CD4-positive, alpha-beta T cell treated with Interleukin-12 subunit alpha and Interleukin-12 subunit beta, for 1 hour (primary cell): ENCODE data around the gene VEGFB.

Experiments used
- DNase-seq: peaks from one replicate; pipeline ENCODE4 v3.0.0-alpha.2; 2020

Gene VEGFB, protein sequence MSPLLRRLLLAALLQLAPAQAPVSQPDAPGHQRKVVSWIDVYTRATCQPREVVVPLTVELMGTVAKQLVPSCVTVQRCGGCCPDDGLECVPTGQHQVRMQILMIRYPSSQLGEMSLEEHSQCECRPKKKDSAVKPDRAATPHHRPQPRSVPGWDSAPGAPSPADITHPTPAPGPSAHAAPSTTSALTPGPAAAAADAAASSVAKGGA

DNA sequence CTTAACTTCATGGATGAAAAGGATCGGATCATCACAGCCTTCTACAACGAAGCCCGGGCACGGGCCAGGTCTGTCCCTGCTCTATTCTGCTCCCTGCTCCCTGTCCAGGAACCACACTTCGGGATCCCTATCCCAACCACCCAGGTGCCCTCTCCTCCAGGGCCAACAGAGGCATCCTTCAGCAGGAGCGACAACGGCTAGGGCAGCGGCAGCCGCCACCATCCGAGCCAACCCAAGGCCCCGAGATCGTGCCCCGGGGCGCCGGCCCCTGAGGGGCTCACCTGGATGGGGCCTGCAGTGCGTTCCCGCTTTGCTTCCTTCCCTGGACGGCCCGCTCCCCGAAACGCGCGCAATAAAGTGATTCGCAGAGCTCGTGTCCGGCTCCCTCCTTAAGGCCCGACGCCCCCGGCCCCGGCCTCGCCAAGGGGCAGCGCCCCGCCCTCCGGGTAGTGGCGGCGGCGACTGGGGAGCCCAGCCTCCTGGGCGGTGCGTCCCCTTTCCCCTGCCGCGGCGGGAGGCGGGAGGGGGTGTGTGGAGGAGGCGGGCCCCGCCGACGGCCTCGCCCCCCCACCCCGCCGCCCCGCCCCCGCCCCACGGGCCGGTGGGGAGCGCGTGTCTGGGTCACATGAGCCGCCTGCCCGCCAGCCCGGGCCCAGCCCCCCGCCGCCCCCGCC, at the start of gene VEGFB:
VEGFB (plus strand) TSS at position 672 of the 674 bp plus-strand sequence. CDS start 250 bp downstream, outside the sequence.
- peak; percentile 84 for DNase-seq

DNA sequence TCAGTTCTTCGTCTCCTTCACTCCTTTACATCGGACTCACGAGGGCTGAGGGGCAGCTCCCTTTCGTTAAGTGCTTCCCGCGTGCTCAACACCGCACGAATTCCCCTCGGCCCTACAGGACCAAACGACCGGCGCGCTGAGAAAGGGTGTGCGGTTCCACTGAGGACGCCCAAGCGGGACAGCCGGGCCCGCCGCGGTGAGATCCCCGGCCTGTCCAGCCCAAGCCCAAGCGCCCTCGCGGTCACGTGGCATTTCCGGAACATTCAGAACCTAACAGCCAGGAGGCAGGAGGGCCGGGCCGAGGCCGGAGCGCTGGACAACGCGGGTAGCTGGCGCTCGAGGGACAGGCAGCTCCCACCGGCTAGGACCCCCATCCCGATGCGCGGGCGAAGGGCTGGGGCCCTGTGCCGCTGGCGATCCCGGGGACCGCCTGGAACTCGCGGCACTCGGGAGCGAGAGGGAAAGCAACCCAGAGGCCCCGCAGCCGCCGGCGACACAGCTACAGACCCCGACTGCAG, 49.1 kb upstream of the VEGFB start:
- DNase-seq = no peak

DNA sequence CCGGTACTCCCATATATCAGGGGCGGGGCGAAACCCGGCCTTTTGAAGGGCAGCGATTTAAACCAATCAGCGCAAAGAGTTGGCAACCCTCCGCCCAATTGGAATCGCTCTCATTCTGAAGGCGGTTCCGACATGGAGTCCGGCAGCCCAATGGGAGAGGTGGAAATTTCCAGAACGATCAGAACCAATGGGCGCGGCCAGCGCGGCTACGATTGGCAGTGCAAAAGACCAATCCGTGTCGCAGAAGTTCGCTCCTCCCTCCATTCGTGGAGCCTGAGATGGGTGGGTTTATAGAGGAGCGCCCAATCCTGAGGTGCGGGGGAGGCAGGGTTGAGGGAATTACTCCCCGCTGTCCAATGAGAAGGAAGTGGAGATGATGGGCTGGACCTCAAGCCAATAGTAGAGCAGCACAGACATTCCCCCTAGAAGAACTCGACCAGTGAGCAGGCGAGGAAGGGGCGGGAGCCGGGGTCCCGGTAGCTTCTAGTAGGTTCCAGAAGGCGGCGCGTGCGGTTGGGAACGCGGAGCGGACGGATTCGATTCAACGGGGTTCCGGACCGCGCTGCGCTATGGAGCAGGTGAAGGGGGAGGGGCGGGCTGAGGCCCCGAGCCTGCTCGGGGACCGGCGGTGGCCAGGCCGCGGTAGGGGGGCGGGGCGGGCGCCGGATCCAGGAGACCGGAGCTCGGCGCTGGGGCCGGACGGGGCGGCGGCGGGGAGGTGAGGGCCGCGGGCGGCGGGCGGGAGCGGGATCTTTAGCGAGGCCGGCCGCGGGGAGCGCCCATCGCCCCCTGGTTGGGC, 48.5 kb upstream of the VEGFB start, which contains the start of gene STIP1:
STIP1 (plus strand) TSS at position 479 of the 799 bp plus-strand sequence; CDS start at position 570, 91 bp downstream.
- peak; percentile 100 for DNase-seq

DNA sequence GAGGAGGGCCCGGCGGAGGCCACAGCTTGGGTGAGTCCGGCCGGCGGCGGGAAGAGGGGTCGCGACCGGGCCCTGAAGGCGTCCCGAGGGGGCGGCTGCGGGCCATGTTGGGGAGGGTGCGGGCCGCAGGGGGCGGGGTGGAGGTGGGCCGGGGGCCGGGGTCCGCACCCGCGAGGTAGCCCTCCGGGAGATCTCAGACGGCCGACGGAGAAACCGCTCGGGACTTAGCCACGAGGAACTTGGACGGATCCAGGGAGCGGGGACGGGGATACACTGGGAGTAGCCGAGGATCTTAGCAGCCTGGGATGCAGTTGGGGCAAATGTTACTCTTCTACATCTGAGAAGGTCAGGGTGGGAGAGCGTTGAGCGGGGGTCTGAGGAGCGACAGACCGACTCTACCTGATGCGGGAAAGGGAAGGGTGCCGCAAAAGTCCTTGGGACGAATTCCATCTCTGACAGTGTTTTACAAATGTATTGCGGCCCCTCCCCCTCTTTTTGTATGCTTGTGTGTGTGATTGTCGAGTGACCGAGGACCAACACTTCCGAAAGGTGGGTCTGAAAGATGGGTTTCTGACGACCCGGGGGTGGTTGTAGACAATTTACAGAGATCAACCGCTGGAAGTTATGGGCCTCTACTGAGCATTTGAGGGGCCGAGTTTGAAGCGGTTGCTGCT, 47.8 kb upstream of the VEGFB start:
- peak; percentile 51 for DNase-seq

DNA sequence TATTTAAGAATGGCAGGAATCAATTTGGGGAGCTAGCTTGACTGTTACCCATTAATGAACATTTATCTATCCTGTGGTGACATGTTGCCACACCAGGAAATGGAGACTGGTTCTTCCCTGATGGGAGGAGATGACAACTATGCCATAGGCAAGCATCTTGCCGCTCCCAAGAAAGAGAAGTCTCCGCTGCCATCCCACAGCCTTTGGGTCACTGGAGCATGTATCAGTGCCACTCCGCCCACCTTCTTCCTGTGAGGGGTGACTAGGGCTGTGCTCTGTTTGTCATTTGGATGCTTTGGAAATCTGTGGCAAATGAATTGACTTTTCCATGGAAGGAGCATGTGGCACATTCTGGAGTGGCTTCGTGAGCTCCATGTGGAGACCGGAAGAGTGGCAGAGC, 42.0 kb upstream of the VEGFB start:
- no peak for DNase-seq

DNA sequence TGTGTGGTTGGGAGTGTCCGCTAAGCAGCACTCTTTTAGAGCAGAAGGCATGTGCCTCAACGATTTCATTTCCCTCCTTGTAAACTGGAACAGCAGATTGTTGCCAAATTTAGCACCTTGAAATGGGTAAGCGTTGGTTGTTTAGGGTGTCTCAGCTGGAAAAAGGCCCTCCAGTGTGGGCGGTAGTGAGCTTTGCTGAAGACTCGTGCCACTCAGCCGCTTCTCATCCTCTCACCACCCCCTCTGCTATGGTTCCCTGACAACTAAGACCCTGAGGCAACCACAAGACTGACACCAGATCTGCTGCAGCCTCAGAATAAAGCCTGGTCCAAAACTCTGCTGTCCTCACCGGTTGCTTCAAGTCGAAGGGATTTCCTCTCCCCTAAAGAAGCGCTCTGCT, 37.8 kb upstream of the VEGFB start:
- DNase-seq = no peak

DNA sequence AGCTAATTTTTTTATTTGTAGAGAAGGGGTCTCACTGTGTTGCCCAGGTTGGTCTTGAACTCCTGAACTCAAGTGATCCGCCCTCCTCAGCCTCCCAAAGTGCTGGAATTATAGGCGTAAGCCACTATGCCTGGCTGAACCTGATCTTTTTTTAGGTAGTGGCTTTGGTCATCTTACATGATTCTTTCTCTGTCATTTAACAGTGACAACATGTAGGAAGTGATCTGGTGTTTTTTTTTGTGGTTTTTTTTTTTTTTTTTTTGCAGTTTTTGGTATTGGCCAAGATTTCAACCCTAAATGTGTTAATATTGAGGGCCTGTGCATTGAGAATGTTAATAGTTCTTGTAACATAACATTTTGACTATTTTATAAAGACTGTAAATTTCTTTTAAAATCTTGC, 35.9 kb upstream of the VEGFB start:
- no peak for DNase-seq

DNA sequence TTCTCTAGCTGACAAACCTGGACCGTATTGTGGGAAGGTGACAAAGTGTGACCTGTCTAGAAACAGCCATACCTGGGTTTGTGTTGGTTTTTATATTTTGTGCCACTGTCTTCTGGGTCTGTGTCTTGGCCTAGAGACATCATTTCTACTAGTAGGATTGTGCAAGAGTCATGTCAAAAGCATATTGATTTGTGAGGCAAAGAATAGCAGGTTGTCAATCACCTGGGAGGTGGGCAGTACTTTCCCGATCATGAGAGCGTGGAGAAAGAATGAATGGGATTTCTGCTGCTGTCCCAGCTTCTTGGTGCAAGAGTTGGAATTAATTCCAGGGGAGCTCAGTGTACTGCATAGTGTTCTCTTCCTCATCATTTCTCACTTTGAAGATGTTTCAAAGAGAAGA, 32.8 kb upstream of the VEGFB start:
- DNase-seq = no peak

DNA sequence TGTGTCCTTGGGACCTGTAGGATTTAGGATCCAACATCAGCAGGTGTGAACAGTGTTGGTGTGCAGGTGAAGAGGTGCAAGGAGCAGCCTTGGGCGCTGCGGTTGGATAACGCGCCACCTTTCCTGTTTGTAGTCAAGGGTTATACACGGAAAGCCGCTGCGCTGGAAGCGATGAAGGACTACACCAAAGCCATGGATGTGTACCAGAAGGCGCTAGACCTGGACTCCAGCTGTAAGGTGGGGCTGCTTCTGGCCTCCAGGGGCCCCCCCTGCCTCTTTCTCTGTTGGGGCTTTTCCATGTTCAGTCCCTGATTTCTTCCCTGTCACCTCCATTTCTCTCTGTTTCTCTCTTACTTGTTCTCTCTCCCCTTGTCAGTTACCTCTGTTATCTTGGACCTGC, 31.4 kb upstream of the VEGFB start:
- no peak for DNase-seq

DNA sequence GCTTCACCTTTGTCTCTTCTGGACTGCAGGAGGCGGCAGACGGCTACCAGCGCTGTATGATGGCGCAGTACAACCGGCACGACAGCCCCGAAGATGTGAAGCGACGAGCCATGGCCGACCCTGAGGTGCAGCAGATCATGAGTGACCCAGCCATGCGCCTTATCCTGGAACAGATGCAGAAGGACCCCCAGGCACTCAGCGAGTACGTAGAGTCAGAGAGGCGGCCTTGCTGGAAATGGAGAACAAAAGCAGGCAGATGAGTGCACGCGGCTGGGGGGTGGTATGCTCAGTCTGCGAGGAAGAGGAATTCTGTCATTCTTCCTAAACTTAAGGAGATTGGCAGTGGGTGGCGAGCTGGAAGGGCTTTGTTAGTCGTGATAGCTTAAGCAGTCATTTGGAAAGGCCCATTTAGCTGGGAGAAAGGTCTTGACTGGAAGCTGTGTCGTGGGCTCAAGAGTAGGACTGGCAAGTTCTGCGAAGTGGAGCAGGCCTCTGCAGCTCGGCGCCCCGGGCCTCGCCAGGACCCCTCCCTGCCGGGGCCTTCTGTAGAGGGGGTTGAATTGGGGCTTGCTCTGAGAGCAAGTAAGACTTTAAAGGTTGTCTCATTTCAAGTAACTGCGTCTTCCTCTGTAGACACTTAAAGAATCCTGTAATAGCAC, 30.8 kb upstream of the VEGFB start:
- DNase-seq = no peak

DNA sequence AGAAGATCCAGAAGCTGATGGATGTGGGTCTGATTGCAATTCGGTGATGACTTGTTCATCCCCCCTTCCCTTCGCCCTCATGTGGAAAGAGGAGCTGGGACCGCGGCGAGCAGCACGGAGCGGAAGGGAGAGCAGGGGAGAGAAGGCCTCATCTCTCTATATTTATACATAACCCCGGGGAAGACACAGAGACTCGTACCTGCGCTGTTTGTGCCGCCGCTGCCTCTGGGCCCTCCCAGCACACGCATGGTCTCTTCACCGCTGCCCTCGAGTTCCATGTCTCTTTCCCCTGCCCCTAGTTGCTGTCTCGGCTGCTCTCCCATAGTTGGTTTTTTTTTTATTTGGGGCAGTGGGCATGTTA, 30.3 kb upstream of the VEGFB start:
- DNase-seq = no peak

DNA sequence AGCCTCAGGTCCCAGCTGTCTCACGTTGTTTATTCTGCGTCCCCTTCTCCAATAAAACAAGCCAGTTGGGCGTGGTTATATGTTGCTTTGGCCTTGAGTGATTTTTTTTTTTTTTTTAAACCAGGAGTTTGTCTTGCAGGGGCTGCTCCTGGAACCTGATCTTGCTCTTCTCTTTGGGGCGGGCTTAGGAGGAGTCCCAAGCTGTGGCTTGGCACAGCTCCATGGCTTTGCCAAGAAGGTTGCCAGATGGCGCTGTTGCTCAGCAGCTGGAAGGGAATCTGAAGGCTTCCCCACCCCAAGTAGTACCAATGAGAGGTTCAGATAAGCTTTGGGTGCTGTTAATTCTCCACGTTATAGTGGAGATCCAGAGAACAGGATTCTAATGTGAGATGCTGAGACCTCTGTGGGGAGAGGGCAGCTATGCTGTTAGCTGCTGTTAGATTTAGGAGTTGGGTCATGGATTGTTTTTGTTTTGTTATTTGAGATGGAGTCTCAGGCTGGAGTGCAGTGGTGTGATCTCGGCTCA, 29.9 kb upstream of the VEGFB start:
- DNase-seq = peak; percentile 89

DNA sequence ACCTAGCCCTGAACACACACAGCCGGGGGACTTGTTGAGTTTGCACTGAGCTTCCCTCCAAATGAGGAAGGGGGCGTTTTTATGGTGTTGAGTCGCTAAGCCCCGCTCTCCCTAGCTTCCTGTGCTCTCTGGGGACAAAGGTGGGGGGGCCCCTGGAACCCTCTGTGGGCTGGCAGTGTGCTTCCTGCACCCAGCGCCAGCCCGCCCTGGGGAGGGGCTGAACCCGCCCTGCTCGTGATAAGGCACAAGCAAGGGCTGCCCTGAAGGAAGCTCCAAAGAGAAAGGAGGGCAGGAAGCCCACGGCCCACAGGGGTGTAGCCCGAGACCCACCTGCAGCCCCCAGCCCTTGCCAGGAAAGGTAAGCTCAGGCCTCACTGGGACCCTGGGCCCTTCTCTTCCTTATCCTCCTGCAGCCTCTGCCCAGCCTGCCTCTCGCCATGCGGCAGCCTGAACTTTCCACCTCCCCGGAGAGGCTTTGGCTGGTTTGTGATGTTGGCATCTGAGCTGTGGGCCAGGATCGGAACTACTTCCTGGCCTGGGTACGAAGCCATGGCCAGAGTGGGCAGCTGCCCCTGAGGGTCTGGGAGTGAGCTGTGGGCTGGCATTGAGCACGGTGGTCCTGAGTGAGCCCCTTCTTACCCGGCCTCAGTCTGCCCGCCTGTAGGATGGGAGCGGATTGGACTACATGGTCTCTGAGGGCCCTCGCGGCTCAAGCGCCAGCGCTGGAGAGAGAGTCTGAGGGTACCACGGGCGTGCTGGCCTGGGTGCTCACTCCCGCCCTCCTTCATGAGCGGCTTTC, 27.7 kb upstream of the VEGFB start, which contains the start of gene FERMT3:
FERMT3 (plus strand) TSS at position 265 of the 799 bp plus-strand sequence. CDS start 644 bp downstream, outside the sequence.
- DNase-seq = peak; percentile 77

DNA sequence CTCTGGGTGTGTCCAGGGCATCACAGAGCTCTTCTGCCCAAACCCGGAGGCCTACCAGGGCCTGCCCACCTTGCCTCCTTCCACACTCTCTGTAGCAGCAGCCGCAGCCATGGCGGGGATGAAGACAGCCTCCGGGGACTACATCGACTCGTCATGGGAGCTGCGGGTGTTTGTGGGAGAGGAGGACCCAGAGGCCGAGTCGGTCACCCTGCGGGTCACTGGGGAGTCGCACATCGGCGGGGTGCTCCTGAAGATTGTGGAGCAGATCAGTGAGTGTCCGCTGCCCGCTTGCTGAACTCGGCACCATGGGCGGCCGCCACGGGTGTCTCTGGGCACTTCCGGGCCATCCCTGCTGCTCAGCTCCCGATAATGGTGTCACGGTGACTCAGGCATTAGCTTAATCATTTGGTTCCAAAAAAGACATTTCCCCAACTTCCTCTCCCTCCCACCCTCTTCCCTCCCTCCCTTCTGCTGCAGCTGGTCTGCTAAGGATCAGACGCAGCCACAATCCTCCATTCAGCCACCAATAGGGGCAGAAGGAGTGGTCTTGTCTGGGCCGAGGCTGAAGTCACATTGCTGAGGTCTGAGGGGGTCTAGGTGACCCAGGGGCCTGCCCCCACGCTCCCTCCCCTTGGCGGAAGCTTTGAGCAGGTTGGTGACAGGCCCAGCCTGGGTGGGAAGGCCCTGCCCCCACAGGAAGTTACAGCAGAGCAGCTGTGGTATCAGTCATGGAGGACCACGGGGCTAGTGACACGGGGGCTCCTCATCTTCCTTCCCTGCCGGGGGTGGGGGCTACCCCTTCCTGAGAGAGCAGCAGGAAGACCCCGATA, 26.9 kb upstream of the VEGFB start:
- DNase-seq = peak; percentile 77

DNA sequence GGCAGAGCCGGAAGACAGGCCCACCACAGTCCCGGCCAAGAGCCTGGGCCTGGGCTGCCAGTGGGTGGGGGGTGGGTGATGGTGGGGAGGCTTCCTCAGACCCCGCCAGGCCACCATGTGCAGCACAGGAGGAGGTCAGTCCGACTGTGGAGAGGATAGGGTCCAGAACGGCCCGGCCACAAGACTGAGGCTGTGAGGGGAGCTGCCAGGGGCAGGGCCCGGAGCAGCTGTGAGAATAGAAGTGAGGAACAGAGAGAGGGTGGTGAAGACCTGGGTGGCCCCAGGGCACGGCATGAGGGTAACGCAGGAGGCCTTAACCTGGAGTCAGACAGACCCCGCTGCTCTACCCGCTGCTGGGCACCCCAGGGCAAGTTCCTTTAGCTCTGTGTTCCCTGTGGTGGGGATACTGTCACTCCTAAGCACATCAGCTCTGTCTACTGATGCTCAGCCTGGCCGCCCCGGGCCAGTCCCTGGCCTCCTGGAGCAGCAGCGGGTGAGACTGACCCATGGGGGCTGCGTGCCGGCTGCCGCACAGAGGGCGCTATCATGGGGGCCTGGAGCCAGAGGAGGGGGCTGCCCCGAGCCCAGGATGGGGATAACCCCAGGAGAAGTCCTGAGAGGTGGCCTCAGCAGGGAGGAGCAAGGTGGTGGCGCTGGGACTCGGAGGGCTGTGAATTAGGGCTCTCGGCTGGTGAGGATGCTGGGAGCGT, 26.1 kb upstream of the VEGFB start:
- no peak for DNase-seq

DNA sequence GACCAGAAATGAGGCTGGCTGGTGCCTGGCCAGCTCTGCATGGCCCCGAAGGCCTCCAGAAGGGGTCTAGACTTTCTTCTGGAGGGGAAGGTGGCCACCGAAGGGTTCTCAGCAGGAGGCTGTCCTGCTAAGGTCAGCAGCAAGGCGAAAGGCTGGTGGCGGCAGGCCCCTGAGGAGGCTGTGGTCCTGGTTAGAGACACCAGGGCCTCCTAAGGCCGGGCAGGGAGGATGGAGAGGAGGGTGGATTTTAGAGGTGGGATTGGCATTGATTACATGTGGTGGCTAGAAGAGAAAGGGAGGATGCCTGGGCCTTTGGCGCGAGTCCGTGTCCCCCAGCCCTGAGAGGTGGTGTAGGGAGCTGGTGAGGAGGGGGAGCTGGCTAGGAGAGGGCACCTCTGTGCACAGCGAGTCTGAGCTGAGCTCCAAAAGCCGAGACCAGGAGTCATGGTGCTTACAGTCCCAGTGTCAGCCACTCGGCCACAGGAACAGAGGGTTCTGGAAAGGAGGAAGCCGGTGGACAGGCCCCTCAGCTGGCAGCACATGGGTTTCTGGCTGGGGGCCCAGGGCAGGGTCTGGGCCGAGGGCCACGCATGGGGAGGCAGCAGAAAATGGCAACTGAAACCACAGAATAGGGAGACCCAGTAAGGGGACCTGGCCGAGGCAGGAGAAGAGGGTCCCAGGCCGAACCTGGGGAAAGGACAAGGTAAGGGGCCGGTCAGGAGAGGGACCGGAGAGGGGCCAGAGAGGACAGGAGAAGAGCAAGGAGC, 25.4 kb upstream of the VEGFB start:
- no peak for DNase-seq

DNA sequence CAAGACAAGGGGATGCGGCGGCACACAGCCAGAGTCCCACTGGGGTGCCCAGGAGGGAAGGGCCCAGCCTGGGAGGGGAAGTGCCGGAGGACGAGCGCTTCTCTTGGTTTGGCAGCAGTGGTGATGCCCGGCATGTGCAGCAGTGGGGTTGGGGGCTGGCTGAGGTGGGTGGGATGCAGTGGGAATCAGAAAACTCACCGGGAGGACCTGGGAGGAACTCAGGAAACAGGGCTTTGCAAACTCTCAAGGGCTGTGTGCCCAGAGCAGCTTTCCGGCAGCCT, 24.9 kb upstream of the VEGFB start:
- DNase-seq = no peak

DNA sequence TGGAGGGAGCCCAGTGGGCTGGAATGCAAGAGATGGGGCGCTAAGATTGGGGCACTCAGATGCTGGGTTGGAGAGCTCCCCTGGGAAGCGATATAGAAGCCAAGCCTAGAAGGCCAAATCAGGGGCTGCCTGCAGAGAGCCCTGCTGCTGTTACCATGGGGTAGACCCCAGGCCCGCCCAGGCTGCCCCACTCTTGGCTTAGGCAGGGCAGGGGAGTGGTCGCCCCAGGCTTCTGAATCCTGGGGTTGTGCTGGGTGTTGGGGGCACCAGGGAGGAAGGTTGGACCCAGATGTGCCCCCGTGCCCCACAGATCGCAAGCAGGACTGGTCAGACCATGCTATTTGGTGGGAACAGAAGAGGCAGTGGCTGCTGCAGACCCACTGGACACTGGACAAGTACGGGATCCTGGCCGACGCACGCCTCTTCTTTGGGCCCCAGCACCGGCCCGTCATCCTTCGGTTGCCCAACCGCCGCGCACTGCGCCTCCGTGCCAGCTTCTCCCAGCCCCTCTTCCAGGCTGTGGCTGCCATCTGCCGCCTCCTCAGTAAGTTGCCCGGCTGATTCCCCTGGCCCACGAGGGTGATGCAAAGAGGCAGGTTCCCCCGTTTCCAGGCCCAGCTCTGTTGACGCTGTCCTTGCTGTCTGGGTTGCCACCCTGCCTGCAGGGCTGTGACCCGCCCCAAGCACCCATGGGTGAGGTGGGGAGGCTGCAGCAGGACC, 23.9 kb upstream of the VEGFB start:
- no peak for DNase-seq
